Hematopoietic multipotent progenitor cell treated with erythropoietin and hydrocortisone succinate and interleukin-3 and kit ligand, for 4 days (in vitro differentiated cells): Measurements from ENCODE around the gene LIMA1.
"Not testable (repeated sequence)": the region's sequence is repeated elsewhere in the genome, so short reads cannot be mapped to it uniquely, and the experiment has no call there.

Source experiments
- DNase-seq: peaks from one replicate; pipeline ENCODE4 v3.0.0-alpha.2; 2015

LIMA1 gene

GRCh38 chr12:50283229-50283923, at the start of gene LIMA1:
LIMA1 (minus strand) TSS chr12:50283520; CDS start chr12:50248751, 34,769 bp downstream.
- peak; percentile 95 for DNase-seq

GRCh38 chr12:50331745-50332144, 48.4 kb upstream of the LIMA1 start:
- no peak for DNase-seq

GRCh38 chr12:50328664-50329063, 45.3 kb upstream of the LIMA1 start:
- not testable (repeated sequence) for DNase-seq

- no peak for DNase-seq
These were observed 43.4 kb upstream of the LIMA1 start for GRCh38 chr12:50326590-50327284.

- no peak for DNase-seq
These were observed 42.6 kb upstream of the LIMA1 start for GRCh38 chr12:50325890-50326391.

GRCh38 chr12:50324770-50325169, 41.5 kb upstream of the LIMA1 start:
- DNase-seq: not testable (repeated sequence)

GRCh38 chr12:50324077-50324476, 40.8 kb upstream of the LIMA1 start:
- DNase-seq: not testable (repeated sequence)

GRCh38 chr12:50322206-50322605, 38.9 kb upstream of the LIMA1 start:
- no peak for DNase-seq

- peak; percentile 22 for DNase-seq
These were observed 33.9 kb upstream of the LIMA1 start for GRCh38 chr12:50317203-50317602.

- no peak for DNase-seq
These were observed 32.5 kb upstream of the LIMA1 start for GRCh38 chr12:50315803-50316202.

GRCh38 chr12:50314636-50315312, 31.5 kb upstream of the LIMA1 start:
- DNase-seq: peak; percentile 61

- not testable (repeated sequence) for DNase-seq
These were observed 30.7 kb upstream of the LIMA1 start for GRCh38 chr12:50313971-50314370.

- no peak for DNase-seq
These were observed 30.1 kb upstream of the LIMA1 start for GRCh38 chr12:50313256-50313931.

GRCh38 chr12:50311858-50312609, 28.7 kb upstream of the LIMA1 start:
- DNase-seq: not testable (repeated sequence)

- peak; percentile 66 for DNase-seq
These were observed 26.6 kb upstream of the LIMA1 start for GRCh38 chr12:50309950-50310349.

- no peak for DNase-seq
These were observed 19.4 kb upstream of the LIMA1 start for GRCh38 chr12:50302686-50303085.

GRCh38 chr12:50297996-50298395, 14.7 kb upstream of the LIMA1 start:
- no peak for DNase-seq

GRCh38 chr12:50297027-50297426, 13.7 kb upstream of the LIMA1 start:
- no peak for DNase-seq

- DNase-seq: no peak
These were observed 13.2 kb upstream of the LIMA1 start for GRCh38 chr12:50296554-50296953.

- DNase-seq: no peak
These were observed 8.1 kb upstream of the LIMA1 start for GRCh38 chr12:50291377-50291776.

- DNase-seq: not testable (repeated sequence)
These were observed 7.4 kb upstream of the LIMA1 start for GRCh38 chr12:50290692-50291091.

- no peak for DNase-seq
These were observed 4.0 kb upstream of the LIMA1 start for GRCh38 chr12:50287271-50287670.
